HEK293 (cell line): ENCODE data around the gene RCN2.

Source experiments
- CTCF ChIP-seq: fragments of 450-650 bp; formaldehyde crosslinking; IDR thresholded peaks from 2 replicates; pipeline ENCODE4 v1.5.1; 2016; ENCODE audit warnings: missing biosample characterization, missing genetic modification characterization
- HOXA7 ChIP-seq: sonication (generic); formaldehyde crosslinking; IDR thresholded peaks from 2 replicates; pipeline ENCODE4 v1.8.1; 2022; ENCODE audit warnings: missing genetic modification reagents, borderline replicate concordance
- HOXC10 ChIP-seq: sonication (generic); formaldehyde crosslinking; IDR thresholded peaks from 2 replicates; pipeline ENCODE4 v1.8.1; 2023; ENCODE audit warnings: mild to moderate bottlenecking, missing genetic modification reagents
- ZBTB26 ChIP-seq: fragments of 450-650 bp; formaldehyde crosslinking; optimal IDR thresholded peaks from 2 replicates; pipeline ENCODE3; 2016; ENCODE audit warnings: missing biosample characterization, mild to moderate bottlenecking, missing genetic modification characterization
- ZBTB7A ChIP-seq: fragments of 450-650 bp; formaldehyde crosslinking; IDR thresholded peaks from 2 replicates; pipeline ENCODE4 v1.5.1; 2016; ENCODE audit warnings: low read depth, missing biosample characterization, missing genetic modification characterization
- ZNF24 ChIP-seq: fragments of 450-650 bp; formaldehyde crosslinking; IDR thresholded peaks from 2 replicates; pipeline ENCODE4 v1.5.1; 2016; ENCODE audit warnings: missing biosample characterization, missing genetic modification characterization
- ZNF341 ChIP-seq: fragments of 450-650 bp; formaldehyde crosslinking; IDR thresholded peaks from 2 replicates; pipeline ENCODE4; 2016; ENCODE audit warnings: low read depth, missing biosample characterization, missing genetic modification characterization
- ZNF433 ChIP-seq: fragments of 450-650 bp; formaldehyde crosslinking; IDR thresholded peaks from 2 replicates; pipeline ENCODE4 v1.5.1; 2016; ENCODE audit warnings: missing biosample characterization, missing genetic modification characterization, low read depth
- ZNF624 ChIP-seq: fragments of 450-650 bp; formaldehyde crosslinking; IDR thresholded peaks from 2 replicates; pipeline ENCODE4 v1.5.1; 2017; ENCODE audit warnings: missing biosample characterization, missing genetic modification characterization

DNA sequence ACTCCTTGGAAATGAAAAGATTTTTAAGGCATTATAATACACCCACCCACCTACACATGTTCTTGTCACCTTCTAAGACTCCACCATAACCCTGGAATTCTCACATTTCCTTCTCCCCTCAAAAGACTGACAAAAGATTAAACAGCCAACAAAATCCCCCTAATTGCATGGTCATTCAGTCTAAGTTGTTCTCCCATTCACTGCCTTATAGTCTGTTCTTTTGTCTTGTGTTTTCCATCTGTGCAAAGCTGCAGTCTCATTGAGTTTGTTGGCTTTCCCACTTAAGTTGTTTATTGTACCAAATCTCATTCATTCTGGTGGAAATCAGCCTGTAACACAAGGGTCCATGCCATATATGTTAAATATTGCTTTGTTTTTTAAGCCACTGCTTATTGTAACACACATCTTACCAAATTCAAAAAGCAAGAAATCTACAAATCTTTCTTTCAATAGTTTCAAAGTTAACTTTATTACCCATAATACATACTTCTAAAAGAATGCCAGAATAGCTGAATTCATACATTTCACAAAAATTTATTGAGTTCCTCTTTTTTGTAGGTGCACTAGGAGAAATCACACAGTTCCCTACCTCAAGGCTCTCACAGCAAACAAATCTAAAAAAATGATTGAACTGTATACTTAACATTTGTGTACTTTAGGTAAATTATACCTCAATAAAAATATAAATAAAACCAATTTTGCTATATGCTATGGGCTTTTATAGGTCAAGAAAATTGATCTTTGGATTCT is 2.4 kb upstream of the RCN2 start:
- TF ChIP-seq ZNF341 (tag by site-specific recombination) (no peak), ZNF433 (tag by site-specific recombination) (no peak), CTCF (tag by site-specific recombination) (no peak), ZBTB26 (tag by site-specific recombination) (no peak), HOXC10 (CRISPR knock-in tag) (no peak), ZBTB7A (tag by site-specific recombination) (no peak), HOXA7 (CRISPR knock-in tag) (no peak), ZNF24 (tag by site-specific recombination) (no peak), ZNF624 (tag by site-specific recombination) (no peak)
